Esophagus (tissue), 2 donors: Measurements from ENCODE around the gene C1D. TPM values are rescaled to one million over a fixed set of nuclear protein-coding genes. Genes with fewer than 3 reads are reported as not detected.
"Not testable (repeated sequence)": the region's sequence is repeated elsewhere in the genome, so short reads cannot be mapped to it uniquely, and the experiment has no call there.

Experiments
- H3K27ac ChIP-seq, 2 donors: one replicate each; pipeline ENCODE4 v1.5.1; 2013; ENCODE audit warnings: low read depth in 2 of 2, mild to moderate bottlenecking in 2 of 2, inconsistent platforms in 1 of 2, low read length in 1 of 2, moderate library complexity in 1 of 2
- H3K27me3 ChIP-seq, 2 donors: one replicate each; pipeline ENCODE4 v1.6.1; 2013; ENCODE audit warnings: low read length in 2 of 2, control low read depth in 1 of 2, mild to moderate bottlenecking in 1 of 2; ENCODE audit not compliant: insufficient read depth in 2 of 2, control insufficient read depth in 1 of 2
- H3K36me3 ChIP-seq, 2 donors: one replicate each; pipeline ENCODE4 v1.6.1; 2013; ENCODE audit warnings: low read length in 1 of 2; ENCODE audit not compliant: control insufficient read depth in 2 of 2, insufficient read depth in 2 of 2
- H3K4me1 ChIP-seq, 2 donors: one replicate each; pipeline ENCODE4 v1.6.1; 2013; ENCODE audit warnings: low read length in 1 of 2; ENCODE audit not compliant: control insufficient read depth in 2 of 2, insufficient read depth in 2 of 2
- H3K4me3 ChIP-seq, 2 donors: one replicate each; pipeline ENCODE4 v1.5.1; 2013; ENCODE audit warnings: low read length in 2 of 2, mild to moderate bottlenecking in 2 of 2, low read depth in 1 of 2, moderate library complexity in 1 of 2
- H3K9me3 ChIP-seq, 2 donors: one replicate each; pipeline ENCODE4 v1.6.1; 2013; ENCODE audit warnings: mild to moderate bottlenecking in 2 of 2, low read depth in 1 of 2, low read length in 1 of 2, moderate library complexity in 1 of 2; ENCODE audit not compliant: control insufficient read depth in 2 of 2, insufficient read depth in 1 of 2
- WGBS, 2 donors: extraction: QIAGEN DNeasy Blood & Tissue Kit; methylation state at CpG; one replicate each; pipeline ENCODE4 v1.1.7; 2013; 5-methylcytosine and 5-hydroxymethylcytosine counted together
- polyA plus RNA-seq, 2 donors: library from polyadenylated mRNA; stranded (reverse); fragments of 200-250 nt; gene quantifications; one replicate each; pipeline ENCODE4 v1.2.3, GENCODE V29; 2013
- donor health status: healthy with polysubstance abuse.
- donor health status: Bipolar disorder and iron deficiency.

The C1D gene
- polyA plus RNA-seq, 2 donors: 6.4 to 17.2 TPM

DNA sequence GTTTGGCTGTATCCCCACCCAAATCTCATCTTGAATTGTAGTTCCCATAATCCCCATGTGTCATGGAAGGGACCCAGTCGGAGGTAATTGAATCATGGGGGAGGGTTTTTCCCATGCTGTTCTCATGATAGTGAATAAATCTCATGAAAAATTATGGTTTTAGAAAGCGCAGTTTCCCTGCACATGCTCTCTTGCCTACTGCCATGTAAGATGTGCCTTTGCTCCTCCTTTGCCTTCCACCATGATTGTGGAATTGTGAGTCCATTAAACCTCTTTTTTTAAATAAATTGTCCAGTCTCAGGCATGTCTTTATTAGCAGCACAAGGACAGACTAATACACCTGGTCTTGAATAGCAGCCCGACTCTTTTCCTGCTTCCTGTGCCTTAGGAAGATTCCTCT, 68.7 kb downstream of the C1D start:
- not testable (repeated sequence) for H3K36me3 ChIP-seq, H3K4me3 ChIP-seq, H3K4me1 ChIP-seq, H3K9me3 ChIP-seq, H3K27me3 ChIP-seq, H3K27ac ChIP-seq
- WGBS, 2 donors: 93 to 97% methylated on average over 3 of the region's 3 CpGs

GRCh38 chr2:67993329-67993728, 69.5 kb downstream of the C1D start:
- Histone ChIP-seq H3K4me1 (no peaks in the 10 kb centered on the region), H3K36me3 (no peaks in the 10 kb centered on the region), H3K4me3 (no peak overlapping the region), H3K27me3 (no peaks in the 10 kb centered on the region), H3K9me3 (peaks cover 0 to 1% of the 10 kb centered on the region in 2 donors), H3K27ac (no peak overlapping the region)
- 79 to 87% methylated on average over 3 of the region's 3 CpGs for WGBS, 2 donors

GRCh38 chr2:67991456-67991855, 71.3 kb downstream of the C1D start:
- H3K27ac ChIP-seq: no peak overlapping the region
- no peaks in the 10 kb centered on the region for H3K27me3 ChIP-seq
- H3K36me3 ChIP-seq: no peaks in the 10 kb centered on the region
- no peak overlapping the region for H3K4me3 ChIP-seq
- no peaks in the 10 kb centered on the region for H3K4me1 ChIP-seq
- 81 to 82% methylated on average over 2 of the region's 2 CpGs for WGBS, 2 donors
- peaks cover 0 to 1% of the 10 kb centered on the region in 2 donors for H3K9me3 ChIP-seq

Other genes starting within 250 kb of the C1D start
- gene PNO1, start 94.9 kb upstream of the C1D start, polyA plus RNA-seq: 10 to 100 TPM in 1 of 2 donors, 1 to 10 TPM in 1; 3.8 to 11.2 TPM
- gene PPP3R1, start 189.5 kb upstream of the C1D start, polyA plus RNA-seq: 10 to 100 TPM; 11.9 to 17.5 TPM